HepG2 (cell line): ENCODE data around the gene ITGB7. TPM values are rescaled to one million over a fixed set of nuclear protein-coding genes. Genes with fewer than 3 reads are reported as not detected.
A peak's percentile ranks its signal among the peaks of the same experiment; 100 is the strongest.

Experiments
- ARID4A ChIP-seq: sonication (generic); formaldehyde crosslinking; IDR thresholded peaks from 2 replicates; pipeline ENCODE4 v1.5.0; 2020; ENCODE audit warnings: mild to moderate bottlenecking, missing genetic modification reagents, borderline replicate concordance
- CBX2 ChIP-seq, 2 experiments: fragments of 200-600 bp in 1 of 2; sonication (generic); formaldehyde crosslinking in 1 of 2; IDR thresholded peaks; 2 replicates each; pipeline versions ENCODE4 v1.7.0 to v1.8.1; 2018 to 2022; ENCODE audit warnings: low read depth in 2 of 2, low read length in 1 of 2, mild to moderate bottlenecking in 1 of 2, missing genetic modification reagents in 1 of 2
- FOXO1 ChIP-seq: sonication (generic); formaldehyde crosslinking; IDR thresholded peaks from 2 replicates; pipeline ENCODE4 v1.4.0; 2020; ENCODE audit warnings: missing genetic modification reagents
- HCFC1 ChIP-seq: fragments of 150-350 bp; IDR thresholded peaks from 2 replicates; pipeline ENCODE4 v1.6.1; 2014; ENCODE audit warnings: low read depth, low read length
- MIER2 ChIP-seq: IDR thresholded peaks from 2 replicates; pipeline ENCODE4 v1.6.1; 2016; ENCODE audit warnings: missing biosample characterization, missing genetic modification reagents
- NR2C2 ChIP-seq: sonication (generic); formaldehyde crosslinking; IDR thresholded peaks from 2 replicates; pipeline ENCODE4 v1.4.0; 2020; ENCODE audit warnings: missing genetic modification reagents, mild to moderate bottlenecking, moderate library complexity, borderline replicate concordance
- RBM22 ChIP-seq: fragments of 200-400 bp; formaldehyde crosslinking; optimal IDR thresholded peaks from 2 replicates; pipeline ENCODE3; 2017; ENCODE audit warnings: mild to moderate bottlenecking, low read length, moderate library complexity
- SCMH1 ChIP-seq: sonication (generic); formaldehyde crosslinking; IDR thresholded peaks from 2 replicates; pipeline ENCODE4 v1.9.0; 2021; ENCODE audit warnings: missing genetic modification reagents, mild to moderate bottlenecking, borderline replicate concordance
- STAT6 ChIP-seq: sonication (generic); formaldehyde crosslinking; IDR thresholded peaks from 2 replicates; pipeline ENCODE4 v1.4.0; 2020; ENCODE audit warnings: missing genetic modification reagents, mild to moderate bottlenecking, borderline replicate concordance
- TBX3 ChIP-seq: fragments of 450-650 bp; IDR thresholded peaks from 2 replicates; pipeline ENCODE4 v1.6.1; 2017; ENCODE audit warnings: antibody characterized with exemption, mild to moderate bottlenecking, inconsistent platforms, borderline replicate concordance
- TFE3 ChIP-seq: IDR thresholded peaks from 2 replicates; pipeline ENCODE4 v1.6.1; 2016
- ZMAT5 ChIP-seq: sonication (generic); formaldehyde crosslinking; IDR thresholded peaks from 2 replicates; pipeline ENCODE4 v1.5.0; 2020; ENCODE audit warnings: mild to moderate bottlenecking, low read depth, missing genetic modification reagents, borderline replicate concordance
- ZNF512 ChIP-seq: sonication (generic); formaldehyde crosslinking; IDR thresholded peaks from 2 replicates; pipeline ENCODE4 v1.4.0; 2020; ENCODE audit warnings: mild to moderate bottlenecking, missing genetic modification reagents
- polyA plus RNA-seq, 8 experiments: library from polyadenylated mRNA; depleted of rRNA in 3 of 8; stranded (reverse) in 7 of 8; unstranded in 1 of 8; fragments of >200 nt; fragmentation: Illumina TruSeq in 4 of 8; extraction: Trizol in 4 of 8; gene quantifications; 2 replicates each; pipeline versions ENCODE4 v1.2.1 to v1.2.3, GENCODE V29; 2011 to 2016; ENCODE audit warnings: low read depth in 4 of 8, missing spikeins in 1 of 8, mixed read lengths in 1 of 8; ENCODE audit not compliant: insufficient read depth in 1 of 8
- total RNA-seq, 5 experiments: library from RNA; depleted of rRNA; stranded (reverse); fragments of >200 nt; fragmentation: Illumina TruSeq; extraction: Trizol; gene quantifications; 2 replicates each; pipeline ENCODE4 v1.2.3, GENCODE V29; 2016; ENCODE audit warnings: low read depth in 1 of 5

Gene ITGB7
- total and polyA plus RNA-seq, 2 of the 13 experiments (the other 11 are each of a cell fraction or from before 2014, with no cell fraction given), result 0.16 to 0.18 TPM

- TF ChIP-seq ARID4A, result peak; percentile 68; the same call in 1 of the 2 replicates
- TF ChIP-seq FOXO1, result peak; percentile 63
- peak; percentile 66 for TF ChIP-seq HCFC1
- no peak for TF ChIP-seq CBX2 (IDR thresholded peaks at IDR 0.05; ENCODE audit: low read depth, low read length)
- TF ChIP-seq CBX2 (CRISPR knock-in tag; IDR thresholded peaks at IDR 0.05; ENCODE audit: low read depth), result no peak
- TF ChIP-seq STAT6, result no peak; the same call in 1 of the 2 replicates
- TF ChIP-seq MIER2 (CRISPR knock-in tag), result no peak
- no peak for TF ChIP-seq RBM22
- peak; percentile 36; the same call in 1 of the 2 replicates for TF ChIP-seq TFE3 (CRISPR knock-in tag)
- no peak for TF ChIP-seq ZMAT5 (CRISPR knock-in tag)
- TF ChIP-seq NR2C2 (CRISPR knock-in tag), result peak; percentile 99
- no peak for TF ChIP-seq SCMH1 (CRISPR knock-in tag)
- no peak for TF ChIP-seq TBX3
- no peak for TF ChIP-seq ZNF512 (CRISPR knock-in tag)
Observed at GRCh38 chr12:53180220-53180930, 26.7 kb downstream of the ITGB7 start, which contains the start of the genes CSAD and ZNF740 (continued).
